Muscle of arm (tissue), 12 donors: Measurements from ENCODE around the gene RAB22A. TPM values are rescaled to one million over a fixed set of nuclear protein-coding genes. Genes with fewer than 3 reads are reported as not detected.

Source experiments
- DNase-seq: peaks from one replicate; pipeline ENCODE4 v3.0.0-alpha.2; 2013
- polyA plus RNA-seq, 12 donors: library from polyadenylated mRNA; unstranded; fragments of 120-200 nt; gene quantifications; one replicate each; pipeline ENCODE4 v1.2.1, GENCODE V29; 2013; ENCODE audit not compliant: insufficient read length in 12 of 12

RAB22A gene
- polyA plus RNA-seq, 12 donors: 9.9 to 19.5 (median 15.5) TPM; not detected in 1

GRCh38 chr20:58381627-58382026, 72.1 kb downstream of the RAB22A start:
- DNase-seq: no peak

DNA sequence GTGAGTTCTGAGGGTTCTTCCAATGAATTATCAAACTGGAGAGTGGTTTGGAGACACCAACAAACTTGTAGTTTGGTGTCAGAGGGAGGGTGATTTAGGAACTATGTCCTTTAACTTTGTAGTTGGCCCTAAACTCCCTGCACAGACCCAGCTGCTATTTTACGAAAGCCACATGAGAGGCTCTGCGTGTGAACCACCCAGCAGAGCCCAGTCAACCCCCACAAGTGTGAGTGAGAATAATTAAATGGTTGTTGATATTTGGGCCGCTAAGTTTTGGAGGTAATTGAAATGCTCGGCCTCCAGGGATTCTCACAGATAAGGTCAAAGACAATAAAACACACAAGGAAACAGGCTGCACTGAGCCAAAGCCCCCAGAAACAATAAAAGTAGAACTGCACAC, 72.6 kb downstream of the RAB22A start:
- DNase-seq: no peak

DNA sequence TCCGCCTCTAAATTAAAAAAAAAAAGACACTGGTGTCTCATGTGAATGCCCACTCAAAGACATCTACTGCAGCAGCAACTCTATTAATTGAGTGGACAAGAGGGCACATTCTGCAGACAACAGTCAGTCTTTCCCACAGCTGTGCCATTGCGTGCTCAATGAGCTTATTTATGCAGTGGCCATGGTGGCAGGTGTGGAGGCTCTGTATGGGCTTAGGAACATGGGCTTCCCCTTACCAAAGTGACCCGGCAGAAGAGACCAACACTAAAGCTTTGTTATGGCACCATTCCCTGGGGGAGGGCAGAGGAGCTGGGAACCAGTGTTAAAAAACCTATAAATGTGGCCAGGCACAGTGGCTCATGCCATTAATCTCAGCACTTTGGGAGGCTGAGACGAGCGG, 75.3 kb downstream of the RAB22A start:
- no peak for DNase-seq

DNA sequence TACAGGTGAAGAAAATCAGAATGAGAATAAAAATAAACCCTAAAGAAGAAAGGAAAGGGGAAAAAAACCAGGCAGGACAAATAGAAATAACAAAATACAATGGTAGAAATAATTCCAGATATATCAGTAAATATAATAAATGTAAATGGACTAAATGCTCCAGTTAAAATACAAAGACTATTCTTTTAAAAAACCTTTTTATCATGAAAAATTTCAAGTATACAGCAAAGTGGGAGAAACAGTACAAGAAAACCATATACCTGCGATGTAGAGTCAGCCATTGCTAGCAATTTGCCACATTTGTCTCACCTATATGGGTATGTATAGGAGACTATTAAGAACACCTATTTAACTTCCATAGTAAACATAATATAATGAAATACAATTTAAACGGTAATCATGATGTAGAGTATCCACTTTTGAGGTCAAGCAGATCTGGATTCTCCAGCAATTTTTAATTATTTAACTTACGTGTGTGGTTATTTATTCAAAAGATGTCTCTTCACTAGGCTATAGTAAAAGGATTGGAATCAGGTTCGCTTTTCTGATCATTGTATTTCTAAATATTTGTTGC, 78.6 kb downstream of the RAB22A start:
- no peak for DNase-seq

DNA sequence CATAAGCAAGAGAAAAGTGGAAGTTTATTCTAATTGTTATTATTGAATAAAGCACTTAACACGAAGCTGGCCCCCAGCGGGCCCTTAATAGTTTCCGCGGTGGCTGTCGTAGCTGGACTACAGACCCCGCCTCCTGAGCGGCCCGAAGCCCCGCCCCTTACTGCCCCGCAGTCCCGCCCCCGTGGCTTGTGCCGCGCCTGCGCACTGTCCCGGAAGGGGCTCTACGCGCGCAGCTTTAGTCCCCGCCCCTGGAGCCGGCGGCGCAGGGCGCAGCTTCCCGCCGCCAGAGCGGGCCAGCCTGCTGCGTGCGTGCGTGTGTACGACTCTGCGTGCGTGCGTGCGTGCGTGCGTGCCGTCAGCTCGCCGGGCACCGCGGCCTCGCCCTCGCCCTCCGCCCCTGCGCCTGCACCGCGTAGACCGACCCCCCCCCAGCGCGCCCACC, 79.4 kb downstream of the RAB22A start, which contains the start of gene VAPB:
TSS of gene VAPB (plus strand) at position 348 of the 442 bp plus-strand sequence. CDS start 231 bp downstream, outside the sequence.
- DNase-seq: peak; percentile 96

GRCh38 chr20:58389324-58389967, 79.9 kb downstream of the RAB22A start:
- DNase-seq: peak; percentile 38

- DNase-seq: no peak
Observed at GRCh38 chr20:58389968-58390658, 80.6 kb downstream of the RAB22A start.

DNA sequence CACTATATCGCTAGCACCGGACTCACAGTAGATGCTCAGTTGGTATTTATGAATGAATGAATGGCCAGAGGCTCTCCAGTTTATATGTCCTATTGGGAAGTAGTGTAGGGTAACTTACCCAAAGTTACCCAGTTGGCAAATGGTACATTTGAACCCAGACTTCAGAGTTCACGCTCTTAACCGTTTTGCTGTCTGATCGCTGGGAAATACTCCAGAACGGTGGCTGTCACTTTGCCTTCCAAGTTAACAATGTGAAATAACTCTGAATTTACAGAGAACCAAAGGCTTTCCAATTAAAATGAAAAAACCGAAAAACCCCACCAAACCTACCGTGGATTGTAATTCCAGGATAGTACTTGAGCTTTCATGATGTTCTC, 81.1 kb downstream of the RAB22A start:
- DNase-seq: no peak

DNA sequence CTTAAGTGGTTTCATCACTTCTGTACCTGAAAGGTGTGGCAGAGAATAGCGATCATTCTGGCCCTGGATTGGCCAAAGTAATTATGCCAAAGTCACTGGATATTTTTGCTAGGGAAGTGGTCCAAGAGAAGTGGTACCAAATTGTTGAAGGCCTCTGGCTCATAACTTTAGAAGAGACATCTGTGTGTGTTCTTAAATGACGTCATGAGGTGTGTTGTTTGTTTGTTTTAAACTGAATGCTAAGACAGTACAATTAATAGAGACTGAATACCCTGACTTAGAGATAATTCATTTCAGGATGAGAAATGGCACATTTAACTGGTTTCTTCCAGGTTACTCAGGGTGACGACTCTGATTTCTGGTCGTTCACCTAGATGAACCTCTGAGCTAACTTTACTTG, 82.8 kb downstream of the RAB22A start:
- no peak for DNase-seq

GRCh38 chr20:58393299-58393698, 83.8 kb downstream of the RAB22A start:
- no peak for DNase-seq

DNA sequence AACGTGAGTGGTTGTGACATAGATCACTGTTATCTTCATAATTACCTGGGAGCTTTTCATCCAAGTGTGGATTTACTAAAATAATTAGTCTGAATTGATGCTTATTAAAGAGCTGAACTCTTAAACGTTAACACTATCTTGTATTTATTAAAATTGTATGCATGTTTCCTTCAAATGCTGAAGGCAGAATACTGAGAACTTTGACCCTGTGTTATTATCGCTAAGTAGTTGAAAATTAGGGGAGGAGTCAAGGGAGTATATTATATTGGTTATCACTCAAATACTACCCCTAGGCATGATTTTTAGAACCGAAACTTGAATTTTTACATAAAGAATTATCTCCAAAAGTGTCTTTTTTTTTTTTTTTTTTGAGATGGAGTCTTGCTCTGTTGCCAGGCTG, 85.3 kb downstream of the RAB22A start:
- no peak for DNase-seq

DNA sequence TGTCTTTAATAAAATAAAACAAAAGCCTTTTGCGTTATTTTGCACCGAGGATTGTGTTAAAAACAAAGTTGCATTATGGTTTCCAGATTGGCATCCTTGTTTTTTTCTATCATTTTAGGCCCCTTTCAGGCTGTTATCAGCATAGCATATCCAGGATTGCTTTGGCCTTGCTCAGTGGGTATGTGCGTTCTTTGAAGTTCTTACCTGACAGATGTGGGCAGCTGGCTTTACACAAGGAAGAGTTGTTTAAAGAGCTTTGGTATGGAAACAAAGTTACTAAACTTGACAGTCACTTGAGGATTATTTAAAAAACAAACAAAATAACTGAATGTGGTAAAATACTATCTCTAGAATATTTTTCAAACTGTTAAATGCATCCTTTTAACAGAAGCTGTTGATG, 86.1 kb downstream of the RAB22A start:
- DNase-seq: no peak

GRCh38 chr20:58397429-58397828, 87.9 kb downstream of the RAB22A start:
- DNase-seq: no peak

GRCh38 chr20:58398254-58398653, 88.7 kb downstream of the RAB22A start:
- no peak for DNase-seq

- no peak for DNase-seq
Observed at GRCh38 chr20:58399926-58400325, 90.4 kb downstream of the RAB22A start.

- no peak for DNase-seq
Observed at GRCh38 chr20:58401162-58401561, 91.6 kb downstream of the RAB22A start.

DNA sequence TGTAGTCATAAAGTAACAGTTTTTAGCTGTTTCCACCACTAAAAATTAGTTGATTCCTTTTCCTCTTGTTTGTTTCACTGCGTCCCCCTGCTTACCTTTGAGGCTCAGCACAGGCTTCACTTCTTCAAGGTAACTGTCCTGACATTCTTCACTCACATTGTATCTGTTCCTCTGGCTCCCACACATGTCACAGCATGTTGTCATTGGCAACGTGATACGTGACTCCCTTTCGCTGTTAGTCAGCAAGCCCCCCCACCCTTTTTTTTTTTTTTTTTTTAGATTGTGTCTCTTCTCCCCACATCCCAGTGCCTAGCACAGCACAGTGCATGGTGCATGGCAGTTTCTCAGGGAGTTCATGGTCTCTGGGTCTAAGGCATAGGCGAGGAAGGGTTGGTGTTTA, 92.8 kb downstream of the RAB22A start:
- DNase-seq: no peak

DNA sequence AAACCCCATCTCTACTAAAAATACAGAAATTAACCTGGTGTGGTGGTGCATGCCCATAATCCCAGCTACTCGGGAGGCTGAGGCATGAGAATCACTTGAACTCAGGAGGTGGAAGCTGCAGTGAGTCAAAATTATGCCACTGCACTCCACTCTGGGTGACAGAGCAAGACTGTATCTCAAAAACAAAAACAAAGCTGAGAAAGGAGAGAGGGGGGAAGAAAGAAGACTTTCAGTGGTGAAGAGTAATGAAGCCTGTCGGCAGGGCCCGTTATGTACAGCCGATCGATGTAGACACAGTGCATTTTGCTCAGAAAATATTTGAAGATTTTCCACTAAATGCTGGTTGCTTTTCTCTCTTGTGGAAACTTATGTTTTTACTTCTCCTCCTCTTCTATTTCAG, 93.3 kb downstream of the RAB22A start:
- DNase-seq: no peak

DNA sequence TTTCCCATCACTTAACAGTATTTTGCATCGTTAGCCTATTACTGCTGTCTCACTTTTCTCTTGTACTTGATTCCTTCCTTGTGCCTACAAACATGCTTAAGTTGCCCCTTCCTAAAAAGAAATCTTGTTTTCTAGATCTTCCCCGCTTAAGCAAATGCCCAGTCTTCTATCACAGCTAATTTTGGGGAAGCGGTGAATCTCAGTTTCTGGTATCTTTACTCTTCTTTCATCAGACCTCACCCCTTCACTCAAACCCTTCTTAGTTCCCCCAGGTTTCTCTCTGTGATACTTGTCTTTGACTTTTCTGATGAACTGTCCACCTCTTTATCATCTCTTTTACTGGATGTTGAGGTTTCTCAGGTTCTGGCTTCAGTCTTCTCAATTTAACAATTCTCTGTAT, 93.8 kb downstream of the RAB22A start:
- no peak for DNase-seq

DNA sequence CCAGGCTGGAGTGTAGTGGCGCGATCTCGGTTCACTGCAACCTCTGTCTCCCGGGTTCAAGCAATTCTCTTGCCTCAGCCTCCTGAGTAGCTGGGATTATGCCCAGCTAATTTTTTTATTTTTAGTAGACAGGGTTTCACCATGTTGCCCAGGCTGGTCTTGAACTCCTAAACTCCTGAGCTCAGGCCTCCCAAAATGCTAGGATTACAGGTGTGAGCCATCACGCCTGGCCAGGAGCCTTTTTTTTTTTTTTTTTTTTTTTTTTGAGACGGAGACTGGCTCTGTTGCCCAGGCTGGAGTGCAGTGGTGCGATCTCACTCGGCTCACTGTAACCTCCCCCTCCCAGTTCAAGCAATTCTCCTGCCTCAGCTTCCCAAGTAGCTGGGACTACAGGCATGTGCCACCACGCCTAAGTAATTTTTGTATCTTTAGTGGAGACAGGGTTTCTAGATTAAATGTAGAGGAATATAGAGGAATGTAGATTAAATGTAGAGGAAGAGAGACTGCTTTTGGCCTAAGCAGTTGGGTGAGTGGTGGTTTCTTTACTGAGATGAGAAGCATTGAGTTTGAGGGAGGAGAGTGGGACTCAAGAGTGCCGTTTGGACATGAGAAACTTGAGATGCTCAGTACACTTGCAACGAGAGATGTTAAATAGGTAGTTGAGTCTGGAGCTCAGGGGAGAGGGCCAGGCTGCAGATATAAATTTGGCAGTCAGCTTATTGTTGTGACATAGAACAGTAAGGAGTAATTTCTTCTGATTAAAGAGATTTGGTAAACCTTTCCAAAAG, 96.2 kb downstream of the RAB22A start:
- DNase-seq: no peak

DNA sequence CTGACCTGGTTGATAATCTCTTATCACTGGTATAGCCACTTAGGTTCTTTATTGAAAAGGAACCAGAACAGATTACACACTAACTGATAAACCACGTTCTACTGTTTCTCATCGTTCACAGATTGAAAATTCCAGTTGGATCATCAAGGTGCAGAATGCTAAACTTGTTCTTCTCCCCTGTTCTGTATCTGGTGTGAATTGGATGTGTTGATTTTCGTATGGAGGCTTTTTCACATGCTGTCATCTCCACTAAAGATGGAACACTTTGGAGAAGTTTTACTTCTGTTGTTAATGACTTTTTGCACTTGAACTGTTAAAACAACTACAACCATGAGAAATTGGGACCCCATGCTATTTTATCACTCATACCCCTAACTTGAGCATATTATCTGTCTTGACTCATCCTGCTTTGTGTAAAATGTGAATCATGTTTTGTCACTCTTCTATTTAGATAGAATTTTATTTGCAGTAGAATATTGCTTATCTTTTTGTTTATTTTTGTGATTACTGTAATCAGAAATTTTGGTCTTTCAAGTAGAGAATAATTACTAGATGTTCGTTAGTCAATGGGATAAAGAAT, 97.0 kb downstream of the RAB22A start:
- DNase-seq: no peak
